HEK293 (cell line): Measurements from ENCODE around the gene HES5.
A peak's percentile ranks its signal among the peaks of the same experiment; 100 is the strongest.

Experiments used
- BCL11A ChIP-seq: fragments of 450-650 bp; formaldehyde crosslinking; IDR thresholded peaks from 2 replicates; pipeline ENCODE4 v1.5.1; 2016; ENCODE audit warnings: low read depth, missing biosample characterization, missing genetic modification characterization
- GLIS2 ChIP-seq: fragments of 450-650 bp; formaldehyde crosslinking; IDR thresholded peaks from 2 replicates; pipeline ENCODE4 v1.5.1; 2016; ENCODE audit warnings: missing biosample characterization, missing genetic modification characterization
- HOXA7 ChIP-seq: sonication (generic); formaldehyde crosslinking; IDR thresholded peaks from 2 replicates; pipeline ENCODE4 v1.8.1; 2022; ENCODE audit warnings: missing genetic modification reagents, borderline replicate concordance
- INSM2 ChIP-seq: fragments of 450-650 bp; formaldehyde crosslinking; IDR thresholded peaks from 2 replicates; pipeline ENCODE4 v1.5.1; 2016; ENCODE audit warnings: missing biosample characterization, missing genetic modification characterization
- KLF10 ChIP-seq: fragments of 450-650 bp; IDR thresholded peaks from 2 replicates; pipeline ENCODE4 v1.5.1; 2018; ENCODE audit warnings: missing biosample characterization, mild to moderate bottlenecking, missing genetic modification characterization
- PBX3 ChIP-seq: sonication (generic); formaldehyde crosslinking; IDR thresholded peaks from 2 replicates; pipeline ENCODE4 v1.8.1; 2022; ENCODE audit warnings: mild to moderate bottlenecking, moderate library complexity, missing genetic modification reagents
- PRDM1 ChIP-seq: fragments of 450-650 bp; formaldehyde crosslinking; IDR thresholded peaks from 2 replicates; pipeline ENCODE4; 2016; ENCODE audit warnings: missing biosample characterization, missing genetic modification characterization
- TRIM28 ChIP-seq: IDR thresholded peaks from 2 replicates; pipeline ENCODE4 v1.6.1; 2011; ENCODE audit warnings: low read length, control low read depth, borderline replicate concordance
- ZBTB17 ChIP-seq: fragments of 450-650 bp; formaldehyde crosslinking; IDR thresholded peaks from 2 replicates; pipeline ENCODE4 v1.5.1; 2016; ENCODE audit warnings: missing biosample characterization, missing genetic modification characterization
- ZBTB44 ChIP-seq: fragments of 450-650 bp; IDR thresholded peaks from 2 replicates; pipeline ENCODE4 v1.5.1; 2018; ENCODE audit warnings: missing biosample characterization, mild to moderate bottlenecking, missing genetic modification characterization
- ZNF23 ChIP-seq: fragments of 450-650 bp; formaldehyde crosslinking; IDR thresholded peaks from 2 replicates; pipeline ENCODE4 v1.5.1; 2016; ENCODE audit warnings: missing biosample characterization, missing genetic modification characterization, borderline replicate concordance
- ZNF354C ChIP-seq: fragments of 450-650 bp; formaldehyde crosslinking; IDR thresholded peaks from 2 replicates; pipeline ENCODE4 v1.5.1; 2016; ENCODE audit warnings: missing biosample characterization, missing genetic modification characterization, low read depth, borderline replicate concordance
- ZNF433 ChIP-seq: fragments of 450-650 bp; formaldehyde crosslinking; IDR thresholded peaks from 2 replicates; pipeline ENCODE4 v1.5.1; 2016; ENCODE audit warnings: missing biosample characterization, missing genetic modification characterization, low read depth
- ZNF701 ChIP-seq: fragments of 450-650 bp; formaldehyde crosslinking; IDR thresholded peaks from 2 replicates; pipeline ENCODE4 v1.5.1; 2016; ENCODE audit warnings: missing biosample characterization, missing genetic modification characterization
- ZNF837 ChIP-seq: fragments of 450-650 bp; formaldehyde crosslinking; IDR thresholded peaks from 2 replicates; pipeline ENCODE4 v1.5.1; 2016; ENCODE audit warnings: missing biosample characterization, missing genetic modification characterization
- ZSCAN23 ChIP-seq: fragments of 450-650 bp; formaldehyde crosslinking; IDR thresholded peaks from 2 replicates; pipeline ENCODE4 v1.5.1; 2016; ENCODE audit warnings: missing biosample characterization, missing genetic modification characterization
- TF ChIP-seq, protein P1 (sequence below): fragments of 450-650 bp; formaldehyde crosslinking; conservative IDR thresholded peaks from 2 replicates; pipeline ENCODE4 v1.5.1; 2016; ENCODE audit warnings: low read depth, missing biosample characterization, missing genetic modification characterization
- TF ChIP-seq, protein P2 (sequence below): fragments of 450-650 bp; formaldehyde crosslinking; IDR thresholded peaks from 2 replicates; pipeline ENCODE4 v1.5.1; 2016; ENCODE audit warnings: missing biosample characterization, missing genetic modification characterization
- TF ChIP-seq, protein P3 (sequence below): IDR thresholded peaks from 2 replicates; pipeline ENCODE4 v1.6.1; 2011; ENCODE audit warnings: mild to moderate bottlenecking, low read depth, low read length, borderline replicate concordance
- TF ChIP-seq, protein P4 (sequence below): fragments of 450-650 bp; formaldehyde crosslinking; IDR thresholded peaks from 2 replicates; pipeline ENCODE4 v1.5.1; 2016; ENCODE audit warnings: missing biosample characterization, missing genetic modification characterization
- TF ChIP-seq, protein P5 (sequence below): fragments of 450-650 bp; formaldehyde crosslinking; IDR thresholded peaks from 2 replicates; pipeline ENCODE4 v1.5.1; 2017; ENCODE audit warnings: missing biosample characterization, missing genetic modification characterization

Gene HES5

GRCh38 chr1:2499260-2499659 lies 30.8 kb downstream of the HES5 start (continued):
- TF ChIP-seq, protein P1, sequence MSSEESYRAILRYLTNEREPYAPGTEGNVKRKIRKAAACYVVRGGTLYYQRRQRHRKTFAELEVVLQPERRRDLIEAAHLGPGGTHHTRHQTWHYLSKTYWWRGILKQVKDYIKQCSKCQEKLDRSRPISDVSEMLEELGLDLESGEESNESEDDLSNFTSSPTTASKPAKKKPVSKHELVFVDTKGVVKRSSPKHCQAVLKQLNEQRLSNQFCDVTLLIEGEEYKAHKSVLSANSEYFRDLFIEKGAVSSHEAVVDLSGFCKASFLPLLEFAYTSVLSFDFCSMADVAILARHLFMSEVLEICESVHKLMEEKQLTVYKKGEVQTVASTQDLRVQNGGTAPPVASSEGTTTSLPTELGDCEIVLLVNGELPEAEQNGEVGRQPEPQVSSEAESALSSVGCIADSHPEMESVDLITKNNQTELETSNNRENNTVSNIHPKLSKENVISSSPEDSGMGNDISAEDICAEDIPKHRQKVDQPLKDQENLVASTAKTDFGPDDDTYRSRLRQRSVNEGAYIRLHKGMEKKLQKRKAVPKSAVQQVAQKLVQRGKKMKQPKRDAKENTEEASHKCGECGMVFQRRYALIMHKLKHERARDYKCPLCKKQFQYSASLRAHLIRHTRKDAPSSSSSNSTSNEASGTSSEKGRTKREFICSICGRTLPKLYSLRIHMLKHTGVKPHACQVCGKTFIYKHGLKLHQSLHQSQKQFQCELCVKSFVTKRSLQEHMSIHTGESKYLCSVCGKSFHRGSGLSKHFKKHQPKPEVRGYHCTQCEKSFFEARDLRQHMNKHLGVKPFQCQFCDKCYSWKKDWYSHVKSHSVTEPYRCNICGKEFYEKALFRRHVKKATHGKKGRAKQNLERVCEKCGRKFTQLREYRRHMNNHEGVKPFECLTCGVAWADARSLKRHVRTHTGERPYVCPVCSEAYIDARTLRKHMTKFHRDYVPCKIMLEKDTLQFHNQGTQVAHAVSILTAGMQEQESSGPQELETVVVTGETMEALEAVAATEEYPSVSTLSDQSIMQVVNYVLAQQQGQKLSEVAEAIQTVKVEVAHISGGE (tag by site-specific recombination) = no peak
- TF ChIP-seq ZNF701 (no peak), ZBTB17 (tag by site-specific recombination) (no peak), BCL11A (peak; percentile 74; the same call in 1 of the 2 replicates), ZNF433 (tag by site-specific recombination) (no peak), PBX3 (CRISPR knock-in tag) (no peak), ZNF837 (tag by site-specific recombination) (no peak), ZNF23 (tag by site-specific recombination) (no peak), KLF10 (tag by site-specific recombination) (no peak), ZNF354C (tag by site-specific recombination) (no peak), PRDM1 (tag by site-specific recombination) (no peak), TRIM28 (no peak), GLIS2 (tag by site-specific recombination) (0 out of 2 replicates have a peak, but pooled peaks have one; percentile 28), INSM2 (no peak), HOXA7 (no peak), ZSCAN23 (tag by site-specific recombination) (no peak), ZBTB44 (tag by site-specific recombination) (no peak)
- TF ChIP-seq, protein P2, sequence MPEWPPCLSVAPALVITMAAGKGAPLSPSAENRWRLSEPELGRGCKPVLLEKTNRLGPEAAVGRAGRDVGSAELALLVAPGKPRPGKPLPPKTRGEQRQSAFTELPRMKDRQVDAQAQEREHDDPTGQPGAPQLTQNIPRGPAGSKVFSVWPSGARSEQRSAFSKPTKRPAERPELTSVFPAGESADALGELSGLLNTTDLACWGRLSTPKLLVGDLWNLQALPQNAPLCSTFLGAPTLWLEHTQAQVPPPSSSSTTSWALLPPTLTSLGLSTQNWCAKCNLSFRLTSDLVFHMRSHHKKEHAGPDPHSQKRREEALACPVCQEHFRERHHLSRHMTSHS (tag by site-specific recombination) = no peak
- TF ChIP-seq, protein P3, sequence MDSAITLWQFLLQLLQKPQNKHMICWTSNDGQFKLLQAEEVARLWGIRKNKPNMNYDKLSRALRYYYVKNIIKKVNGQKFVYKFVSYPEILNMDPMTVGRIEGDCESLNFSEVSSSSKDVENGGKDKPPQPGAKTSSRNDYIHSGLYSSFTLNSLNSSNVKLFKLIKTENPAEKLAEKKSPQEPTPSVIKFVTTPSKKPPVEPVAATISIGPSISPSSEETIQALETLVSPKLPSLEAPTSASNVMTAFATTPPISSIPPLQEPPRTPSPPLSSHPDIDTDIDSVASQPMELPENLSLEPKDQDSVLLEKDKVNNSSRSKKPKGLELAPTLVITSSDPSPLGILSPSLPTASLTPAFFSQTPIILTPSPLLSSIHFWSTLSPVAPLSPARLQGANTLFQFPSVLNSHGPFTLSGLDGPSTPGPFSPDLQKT = no peak
- TF ChIP-seq, protein P4, sequence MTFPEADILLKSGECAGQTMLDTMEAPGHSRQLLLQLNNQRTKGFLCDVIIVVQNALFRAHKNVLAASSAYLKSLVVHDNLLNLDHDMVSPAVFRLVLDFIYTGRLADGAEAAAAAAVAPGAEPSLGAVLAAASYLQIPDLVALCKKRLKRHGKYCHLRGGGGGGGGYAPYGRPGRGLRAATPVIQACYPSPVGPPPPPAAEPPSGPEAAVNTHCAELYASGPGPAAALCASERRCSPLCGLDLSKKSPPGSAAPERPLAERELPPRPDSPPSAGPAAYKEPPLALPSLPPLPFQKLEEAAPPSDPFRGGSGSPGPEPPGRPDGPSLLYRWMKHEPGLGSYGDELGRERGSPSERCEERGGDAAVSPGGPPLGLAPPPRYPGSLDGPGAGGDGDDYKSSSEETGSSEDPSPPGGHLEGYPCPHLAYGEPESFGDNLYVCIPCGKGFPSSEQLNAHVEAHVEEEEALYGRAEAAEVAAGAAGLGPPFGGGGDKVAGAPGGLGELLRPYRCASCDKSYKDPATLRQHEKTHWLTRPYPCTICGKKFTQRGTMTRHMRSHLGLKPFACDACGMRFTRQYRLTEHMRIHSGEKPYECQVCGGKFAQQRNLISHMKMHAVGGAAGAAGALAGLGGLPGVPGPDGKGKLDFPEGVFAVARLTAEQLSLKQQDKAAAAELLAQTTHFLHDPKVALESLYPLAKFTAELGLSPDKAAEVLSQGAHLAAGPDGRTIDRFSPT (tag by site-specific recombination) = peak; percentile 53; the same call in 1 of the 2 replicates
- TF ChIP-seq, protein P5, sequence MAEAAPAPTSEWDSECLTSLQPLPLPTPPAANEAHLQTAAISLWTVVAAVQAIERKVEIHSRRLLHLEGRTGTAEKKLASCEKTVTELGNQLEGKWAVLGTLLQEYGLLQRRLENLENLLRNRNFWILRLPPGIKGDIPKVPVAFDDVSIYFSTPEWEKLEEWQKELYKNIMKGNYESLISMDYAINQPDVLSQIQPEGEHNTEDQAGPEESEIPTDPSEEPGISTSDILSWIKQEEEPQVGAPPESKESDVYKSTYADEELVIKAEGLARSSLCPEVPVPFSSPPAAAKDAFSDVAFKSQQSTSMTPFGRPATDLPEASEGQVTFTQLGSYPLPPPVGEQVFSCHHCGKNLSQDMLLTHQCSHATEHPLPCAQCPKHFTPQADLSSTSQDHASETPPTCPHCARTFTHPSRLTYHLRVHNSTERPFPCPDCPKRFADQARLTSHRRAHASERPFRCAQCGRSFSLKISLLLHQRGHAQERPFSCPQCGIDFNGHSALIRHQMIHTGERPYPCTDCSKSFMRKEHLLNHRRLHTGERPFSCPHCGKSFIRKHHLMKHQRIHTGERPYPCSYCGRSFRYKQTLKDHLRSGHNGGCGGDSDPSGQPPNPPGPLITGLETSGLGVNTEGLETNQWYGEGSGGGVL = no peak
